Activated T-cell treated with anti-CD3 and anti-CD28 coated beads, Interleukin-2, amount 50 U/mL, for 1 hour (primary cell): ENCODE measurements around the gene TXN2.
"Not testable (repeated sequence)": the region's sequence is repeated elsewhere in the genome, so short reads cannot be mapped to it uniquely, and the experiment has no call there.

Source experiments
- DNase-seq: peaks from one replicate; pipeline ENCODE4 v3.0.0-alpha.2; 2020

TXN2 gene

GRCh38 chr22:36425977-36426523, 55.4 kb downstream of the TXN2 start:
- DNase-seq, result no peak

DNA sequence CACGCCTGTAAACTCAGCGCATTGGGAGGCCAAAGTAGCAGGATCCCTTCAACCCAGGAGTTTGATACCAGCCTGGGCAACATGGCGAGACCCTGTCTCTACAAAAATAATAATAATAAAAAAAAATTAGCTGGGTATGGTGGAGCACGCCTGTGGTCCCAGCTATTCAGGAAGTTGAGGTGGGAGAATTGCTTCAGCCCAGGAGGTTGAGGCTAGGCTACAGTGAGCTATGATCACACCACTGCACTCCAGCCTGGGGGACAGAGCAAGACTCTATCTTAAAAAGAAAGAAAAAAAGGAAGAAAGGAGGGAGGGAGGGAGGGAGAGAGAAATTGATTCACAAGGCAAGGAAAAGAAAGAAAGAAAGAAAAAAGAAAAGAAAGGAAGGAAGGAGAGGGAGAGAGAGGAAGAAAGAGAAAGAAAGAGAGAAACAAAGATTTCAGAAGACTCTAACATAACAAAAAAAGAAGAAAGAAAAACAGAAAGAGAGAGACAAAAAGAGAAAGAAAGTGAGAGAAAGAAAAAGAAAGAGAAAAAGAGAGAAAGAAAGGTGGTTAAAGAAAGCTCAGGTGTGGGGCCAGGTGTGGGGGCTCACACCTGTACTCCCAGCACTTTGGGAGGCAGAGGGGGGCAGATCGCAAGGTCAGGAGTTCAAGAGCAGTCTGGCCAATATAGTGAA, 56.4 kb downstream of the TXN2 start:
- no peak for DNase-seq

DNA sequence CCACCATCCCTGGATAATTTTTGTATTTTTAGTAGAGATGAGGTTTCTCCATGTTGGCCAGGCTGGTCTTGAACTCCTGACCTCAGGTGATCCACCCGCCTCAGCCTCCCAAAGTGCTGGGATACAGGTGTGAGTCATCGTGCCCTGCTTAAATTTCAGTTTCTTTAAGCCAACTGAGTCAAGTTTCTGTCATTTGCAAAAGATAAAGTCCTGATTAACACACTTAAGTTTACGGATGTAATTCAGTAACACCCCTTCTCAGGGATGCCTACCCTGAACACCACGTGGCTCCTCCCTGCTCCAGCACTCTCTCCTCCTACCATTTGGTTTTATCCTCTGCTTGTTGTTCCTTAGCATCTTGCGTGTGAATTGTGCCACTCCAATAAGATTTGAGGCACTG, 57.0 kb downstream of the TXN2 start:
- DNase-seq, result not testable (repeated sequence)

- DNase-seq, result no peak
These were observed 57.7 kb downstream of the TXN2 start for GRCh38 chr22:36423461-36424404.

GRCh38 chr22:36422287-36423014, 59.0 kb downstream of the TXN2 start:
- no peak for DNase-seq

- DNase-seq, result no peak
These were observed 61.2 kb downstream of the TXN2 start for GRCh38 chr22:36419912-36420882.

DNA sequence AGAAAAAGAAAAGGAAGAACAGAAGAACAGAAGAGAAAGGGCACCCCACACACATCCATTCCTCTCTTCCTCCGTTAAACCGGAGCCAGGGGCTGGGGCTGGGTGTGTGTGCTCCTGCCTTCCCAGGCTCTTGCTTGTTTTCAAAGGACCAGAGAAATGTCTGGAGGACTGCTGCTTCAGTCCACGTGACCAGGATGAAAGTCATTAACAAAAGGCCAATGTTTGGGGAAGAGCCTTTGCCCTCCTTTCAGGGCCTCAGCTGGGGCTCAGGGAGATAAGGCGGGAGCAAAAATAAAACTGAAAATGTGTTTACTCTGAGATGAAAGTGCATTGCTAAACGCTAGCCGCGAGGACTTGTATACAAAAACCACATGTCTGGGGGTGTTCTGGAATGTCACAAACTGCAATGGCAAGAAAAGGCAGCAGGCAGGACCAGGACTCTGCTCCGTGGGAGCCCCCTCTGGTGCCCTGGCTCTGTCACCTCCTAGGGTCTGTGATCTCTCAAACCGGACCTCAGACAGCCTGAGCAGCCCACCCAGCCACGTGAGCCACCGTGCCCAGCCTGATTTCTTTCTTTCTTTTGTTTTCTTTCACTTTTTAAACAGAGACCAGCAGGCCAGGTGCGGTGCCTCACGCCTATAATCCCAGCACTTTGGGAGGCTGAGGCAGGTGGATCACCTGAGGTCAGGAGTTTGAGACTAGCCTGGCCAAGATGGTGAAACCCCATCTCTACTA, 62.1 kb downstream of the TXN2 start:
- DNase-seq, result no peak

- no peak for DNase-seq
These were observed 64.2 kb downstream of the TXN2 start for GRCh38 chr22:36417281-36417686.
